GM06990 (cell line): ENCODE data around the gene NUAK1.

Experiments used
- DNase-seq: peaks from one replicate; pipeline ENCODE4 v3.0.0-alpha.2; 2011; ENCODE audit not compliant: insufficient read length; ENCODE audit errors: extremely low read depth
- H3K27me3 ChIP-seq: replicated peaks from 2 replicates; pipeline ENCODE4 v1.6.0; 2011; ENCODE audit warnings: low read length; ENCODE audit not compliant: control insufficient read depth, insufficient read depth
- H3K36me3 ChIP-seq: 2 replicates; pipeline ENCODE4 v1.5.1; 2011; ENCODE audit warnings: low read length; ENCODE audit not compliant: control insufficient read depth, insufficient read depth
- H3K4me3 ChIP-seq: replicated peaks from 2 replicates; pipeline ENCODE4 v1.5.1; 2011; ENCODE audit warnings: low read depth, mild to moderate bottlenecking, control low read depth, low read length
- TF ChIP-seq, protein P1 (sequence below): IDR thresholded peaks from 2 replicates; pipeline ENCODE4 v1.5.1; 2011; ENCODE audit warnings: low read length, control low read depth, mild to moderate bottlenecking, inconsistent platforms; ENCODE audit not compliant: insufficient read depth, poor library complexity, severe bottlenecking

NUAK1 gene

GRCh38 chr12:106132175-106133135, 6.3 kb downstream of the NUAK1 start:
- no peak for DNase-seq
- no peaks in the 10 kb centered on the region for H3K36me3 ChIP-seq
- H3K4me3 ChIP-seq, result no peak overlapping the region
- TF ChIP-seq, protein P1, sequence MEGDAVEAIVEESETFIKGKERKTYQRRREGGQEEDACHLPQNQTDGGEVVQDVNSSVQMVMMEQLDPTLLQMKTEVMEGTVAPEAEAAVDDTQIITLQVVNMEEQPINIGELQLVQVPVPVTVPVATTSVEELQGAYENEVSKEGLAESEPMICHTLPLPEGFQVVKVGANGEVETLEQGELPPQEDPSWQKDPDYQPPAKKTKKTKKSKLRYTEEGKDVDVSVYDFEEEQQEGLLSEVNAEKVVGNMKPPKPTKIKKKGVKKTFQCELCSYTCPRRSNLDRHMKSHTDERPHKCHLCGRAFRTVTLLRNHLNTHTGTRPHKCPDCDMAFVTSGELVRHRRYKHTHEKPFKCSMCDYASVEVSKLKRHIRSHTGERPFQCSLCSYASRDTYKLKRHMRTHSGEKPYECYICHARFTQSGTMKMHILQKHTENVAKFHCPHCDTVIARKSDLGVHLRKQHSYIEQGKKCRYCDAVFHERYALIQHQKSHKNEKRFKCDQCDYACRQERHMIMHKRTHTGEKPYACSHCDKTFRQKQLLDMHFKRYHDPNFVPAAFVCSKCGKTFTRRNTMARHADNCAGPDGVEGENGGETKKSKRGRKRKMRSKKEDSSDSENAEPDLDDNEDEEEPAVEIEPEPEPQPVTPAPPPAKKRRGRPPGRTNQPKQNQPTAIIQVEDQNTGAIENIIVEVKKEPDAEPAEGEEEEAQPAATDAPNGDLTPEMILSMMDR, result no peak
- H3K27me3 ChIP-seq, result no peaks in the 10 kb centered on the region

DNA sequence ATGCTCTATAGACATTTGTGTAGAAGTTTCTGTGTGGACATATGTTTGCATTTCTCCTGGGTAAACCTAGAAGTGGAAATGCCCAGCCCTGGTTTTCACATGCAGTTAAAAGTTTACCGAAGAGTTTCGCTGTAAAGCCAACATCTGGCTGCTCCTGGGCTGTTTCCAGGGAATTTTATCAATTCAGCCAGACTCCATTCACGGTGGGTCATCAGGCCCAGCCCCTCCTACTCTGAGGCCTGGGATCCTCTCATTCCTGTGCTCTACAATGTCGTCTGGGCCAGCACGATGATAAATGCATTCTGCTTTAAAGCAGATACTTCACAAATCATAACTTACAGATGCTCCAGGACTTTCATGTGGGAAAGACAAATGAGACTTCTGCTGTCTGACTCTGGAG, 7.1 kb downstream of the NUAK1 start:
- DNase-seq, result no peak
- H3K4me3 ChIP-seq, result no peak overlapping the region
- H3K27me3 ChIP-seq, result no peaks in the 10 kb centered on the region
- TF ChIP-seq, protein P1, result no peak
- H3K36me3 ChIP-seq, result no peaks in the 10 kb centered on the region

DNA sequence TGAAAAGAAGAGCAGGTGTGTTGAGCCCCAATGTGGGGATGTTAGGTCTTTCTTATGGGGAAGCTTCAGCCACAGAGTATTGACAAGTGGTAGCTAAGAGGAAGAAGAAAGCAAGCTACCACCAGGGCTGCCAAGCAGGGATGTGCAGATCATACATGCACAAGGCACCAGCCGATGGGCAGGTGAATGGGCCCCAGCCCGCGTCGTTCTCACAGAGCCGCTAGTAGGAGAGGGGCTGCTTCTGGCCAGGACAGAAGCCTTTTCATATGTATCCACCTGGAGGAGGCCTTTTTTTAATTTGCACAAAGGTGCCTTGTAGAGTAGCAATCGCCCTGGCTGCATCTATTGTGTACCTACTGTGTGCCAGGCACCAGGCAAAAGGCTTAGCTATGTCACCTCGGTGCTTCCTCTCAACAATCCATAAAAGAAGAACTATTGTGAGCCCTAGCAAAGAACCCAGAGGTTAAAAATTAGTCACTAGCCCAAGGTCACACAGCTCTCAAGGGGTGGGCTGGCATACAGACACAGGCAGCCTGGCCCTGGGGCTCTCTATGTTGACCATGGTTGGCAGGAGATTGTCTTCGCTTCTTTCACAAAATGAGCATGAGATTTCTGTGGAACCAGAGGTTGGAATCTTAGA, 8.2 kb downstream of the NUAK1 start:
- H3K36me3 ChIP-seq, result no peaks in the 10 kb centered on the region
- no peak overlapping the region for H3K4me3 ChIP-seq
- TF ChIP-seq, protein P1, result no peak
- no peaks in the 10 kb centered on the region for H3K27me3 ChIP-seq
- no peak for DNase-seq

GRCh38 chr12:106128585-106129328, 10.0 kb downstream of the NUAK1 start:
- Histone ChIP-seq H3K4me3 (no peak overlapping the region), H3K36me3 (no peaks in the 10 kb centered on the region), H3K27me3 (no peaks in the 10 kb centered on the region)
- TF ChIP-seq, protein P1, result no peak
- DNase-seq, result no peak

DNA sequence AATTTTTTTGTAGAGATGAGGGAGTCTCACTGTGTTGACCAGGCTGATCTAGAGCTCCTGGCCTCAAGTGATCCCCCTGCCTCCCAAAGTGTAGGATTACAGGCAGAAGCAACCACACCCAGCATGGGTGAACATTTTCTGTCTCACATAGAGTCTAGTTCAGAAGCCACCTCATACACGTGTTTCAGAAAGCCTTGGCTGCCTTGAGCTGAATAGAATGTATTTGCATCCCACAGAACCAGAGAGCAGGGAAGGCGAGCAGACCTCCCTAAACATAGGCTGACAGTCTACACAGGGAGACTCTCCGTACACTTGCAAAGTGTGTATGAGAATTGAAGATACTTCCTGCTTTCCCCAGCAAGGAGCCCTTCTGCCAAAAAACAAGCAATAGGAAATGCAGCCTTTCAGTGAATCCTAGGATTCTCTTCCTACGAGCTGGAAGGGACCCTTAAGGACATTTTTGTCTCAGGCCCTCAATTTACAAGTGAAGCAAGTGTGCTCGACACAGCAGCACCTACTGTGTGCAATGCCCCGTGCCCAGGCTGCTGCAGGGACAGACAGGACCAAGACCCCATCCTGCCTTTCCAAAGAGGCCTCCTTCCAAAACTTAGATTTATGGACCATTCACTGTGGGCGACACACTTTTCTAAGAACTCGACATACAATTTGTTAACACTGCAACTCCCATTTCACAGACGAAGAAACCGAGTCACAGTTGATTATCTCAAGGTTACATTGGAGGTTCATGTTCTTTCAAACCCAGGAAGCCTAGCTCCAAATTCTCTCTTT, 11.2 kb downstream of the NUAK1 start:
- no peaks in the 10 kb centered on the region for H3K36me3 ChIP-seq
- H3K27me3 ChIP-seq, result no peaks in the 10 kb centered on the region
- no peak overlapping the region for H3K4me3 ChIP-seq
- TF ChIP-seq, protein P1, result no peak
- DNase-seq, result no peak
